HepG2 (cell line): ENCODE results near the gene CHRNA7. TPM values are rescaled to one million over a fixed set of nuclear protein-coding genes. Genes with fewer than 3 reads are reported as not detected.
"Not testable (repeated sequence)": the region's sequence is repeated elsewhere in the genome, so short reads cannot be mapped to it uniquely, and the experiment has no call there.

ENCODE experiments used
- ATAC-seq: fragments of 200-7000 bp; cut with Tn5 transposase; 3 replicates; pipeline ENCODE4 v1.9.1; 2020; ENCODE audit warnings: mild to moderate bottlenecking, moderate library complexity
- BruUV-seq: library from RNA; stranded (reverse); fragments of 400-500 nt; replicated peaks from 2 replicates; lab custom pipeline; 2021; lab: Mats Ljungman, UMichigan
- CTCF ChIA-PET: fragments of 300-600 bp; formaldehyde crosslinking; extraction: SDS; loops from one replicate; lab custom pipeline; 2021; ENCODE audit warnings: low total read pairs, inconsistent platforms, low intra/inter-chr PET ratio; lab: Yijun Ruan, JAX
- POLR2A ChIA-PET: fragments of 350-600 bp; sonication (Branson Sonifier 250); formaldehyde crosslinking; loops from one replicate; lab custom pipeline; 2020; ENCODE audit warnings: antibody characterized with exemption, inconsistent platforms; lab: Yijun Ruan, JAX
- DNase-seq: peaks from one replicate; pipeline ENCODE4 v3.0.0-alpha.2; 2015; ENCODE audit warnings: low spot score
- FAIRE-seq: peaks from 3 replicates; lab custom pipeline; 2011; peaks lifted over from hg19 to GRCh38; lab: Jason Lieb, UNC
- H2AFZ ChIP-seq: one replicate; pipeline ENCODE4 v1.6.1; 2011; ENCODE audit warnings: low read length, inconsistent platforms
- H3K27ac ChIP-seq: fragments of 300-600 bp; 3 replicates; pipeline ENCODE4 v1.8.0; 2011; ENCODE audit warnings: mixed run types, mild to moderate bottlenecking, mixed read lengths, low read length, inconsistent platforms; ENCODE audit not compliant: insufficient read depth; ENCODE audit errors: extremely low read length
- H3K27me3 ChIP-seq, 2 experiments: fragments of 200-600 bp in 1 of 2; 2 replicates in 1 of 2; 3 replicates in 1 of 2; pipeline versions ENCODE4 v1.6.0 to v1.8.0; 2011; ENCODE audit warnings: low read length in 2 of 2, mild to moderate bottlenecking in 2 of 2, moderate library complexity in 2 of 2, inconsistent platforms in 1 of 2; ENCODE audit not compliant: insufficient read depth in 2 of 2, control insufficient read depth in 1 of 2
- H3K36me3 ChIP-seq, 2 experiments: fragments of 200-600 bp in 1 of 2; replicated peaks in 1 of 2; 2 replicates in 1 of 2; 3 replicates in 1 of 2; pipeline versions ENCODE4 v1.5.1 to v1.8.0; 2011; ENCODE audit warnings: low read length in 2 of 2, inconsistent platforms in 1 of 2; ENCODE audit not compliant: insufficient read depth in 2 of 2, control insufficient read depth in 1 of 2
- H3K4me1 ChIP-seq: 2 replicates; pipeline ENCODE4 v1.5.1; 2012; ENCODE audit warnings: low read length, inconsistent platforms; ENCODE audit not compliant: insufficient read depth
- H3K4me2 ChIP-seq: 2 replicates; pipeline ENCODE4 v1.6.0; 2011; ENCODE audit warnings: low read depth, low read length, inconsistent platforms
- H3K4me3 ChIP-seq, 3 experiments: fragments of 200-600 bp in 1 of 3; sonication (generic), shearing (Covaris generic) in 1 of 3; replicated peaks in 1 of 3; 2 replicates each; pipeline ENCODE4 v1.5.1; 2011 to 2016; ENCODE audit warnings: low read length in 3 of 3, inconsistent platforms in 2 of 3, low read depth in 2 of 3, mild to moderate bottlenecking in 2 of 3, control low read depth in 1 of 3, mixed read lengths in 1 of 3; ENCODE audit not compliant: insufficient read depth in 1 of 3
- H3K79me2 ChIP-seq: one replicate; pipeline ENCODE4 v1.6.1; 2011; ENCODE audit warnings: low read length, inconsistent platforms; ENCODE audit not compliant: insufficient read depth
- H3K9ac ChIP-seq: 2 replicates; pipeline ENCODE4 v1.6.0; 2011; ENCODE audit warnings: mild to moderate bottlenecking, low read depth, low read length, inconsistent platforms; ENCODE audit not compliant: insufficient read depth
- H3K9me3 ChIP-seq: 2 replicates; pipeline ENCODE4 v1.5.1; 2012; ENCODE audit warnings: mild to moderate bottlenecking, low read length
- H4K20me1 ChIP-seq: 2 replicates; pipeline ENCODE4 v1.6.0; 2011; ENCODE audit warnings: inconsistent platforms, mild to moderate bottlenecking, low read length, moderate library complexity; ENCODE audit not compliant: insufficient read depth
- WGBS: methylation state at CpG from one replicate; pipeline ENCODE4 v1.1.6; 2017; ENCODE audit warnings: low lambda C conversion rate; 5-methylcytosine and 5-hydroxymethylcytosine counted together
- in situ Hi-C: cut with HindIII; loops from 2 replicates; pipeline ENCODE4 v1.10.0; 2017; ENCODE audit warnings: low pct_unique_long_range_greater_than_20kb; ENCODE audit not compliant: extremely low pct_ligation_motif_present
- intact Hi-C: fragments of 100-400 bp; cut with micrococcal nuclease; formaldehyde crosslinking; loops from one replicate; pipeline ENCODE4 v1.10.0; 2022; ENCODE audit not compliant: unreplicated experiment
- polyA plus RNA-seq, 8 experiments: library from polyadenylated mRNA; depleted of rRNA in 3 of 8; stranded (reverse) in 7 of 8; unstranded in 1 of 8; fragments of >200 nt; fragmentation: Illumina TruSeq in 4 of 8; extraction: Trizol in 4 of 8; gene quantifications; 2 replicates each; pipeline versions ENCODE4 v1.2.1 to v1.2.3, GENCODE V29; 2011 to 2016; ENCODE audit warnings: low read depth in 4 of 8, missing spikeins in 1 of 8, mixed read lengths in 1 of 8; ENCODE audit not compliant: insufficient read depth in 1 of 8
- total RNA-seq, 5 experiments: library from RNA; depleted of rRNA; stranded (reverse); fragments of >200 nt; fragmentation: Illumina TruSeq; extraction: Trizol; gene quantifications; 2 replicates each; pipeline ENCODE4 v1.2.3, GENCODE V29; 2016; ENCODE audit warnings: low read depth in 1 of 5

CHRNA7 gene
- total and polyA plus RNA-seq, 2 of the 13 experiments (the other 11 are each of a cell fraction or from before 2014, with no cell fraction given) = 1.3 to 1.4 TPM

- H3K27ac ChIP-seq, FAIRE-seq, intact Hi-C loops, H3K9ac ChIP-seq, H3K4me2 ChIP-seq, ATAC-seq, H4K20me1 ChIP-seq, H3K36me3 ChIP-seq, H3K9me3 ChIP-seq, CTCF ChIA-PET, H3K4me3 ChIP-seq, H3K79me2 ChIP-seq, BruUV-seq, H3K4me1 ChIP-seq, H2AFZ ChIP-seq, DNase-seq, in situ Hi-C loops, H3K27me3 ChIP-seq, POLR2A ChIA-PET: not testable (repeated sequence)
- WGBS = 95% methylated on average over 4 of the region's 35 CpGs
Measured at GRCh38 chr15:32167913-32168312, 137.6 kb downstream of the CHRNA7 start.

- no CpG with 5 or more reads among the region's 5 CpGs for WGBS
- ATAC-seq, H3K4me3 ChIP-seq, intact Hi-C loops, H3K4me1 ChIP-seq, DNase-seq, H3K9ac ChIP-seq, in situ Hi-C loops, H3K79me2 ChIP-seq, H3K9me3 ChIP-seq, H3K27me3 ChIP-seq, H4K20me1 ChIP-seq, H3K36me3 ChIP-seq, CTCF ChIA-PET, H3K27ac ChIP-seq, H2AFZ ChIP-seq, BruUV-seq, H3K4me2 ChIP-seq, POLR2A ChIA-PET: not testable (repeated sequence)
- FAIRE-seq = peak; percentile 34
Measured at GRCh38 chr15:32180579-32180978, 150.3 kb downstream of the CHRNA7 start.

- H3K27me3 ChIP-seq = not testable (repeated sequence)
Measured at GRCh38 chr15:32193780-32194179, 163.5 kb downstream of the CHRNA7 start.

GRCh38 chr15:32196206-32196605 lies 165.9 kb downstream of the CHRNA7 start:
- in situ Hi-C loops, H3K4me2 ChIP-seq, H2AFZ ChIP-seq, H3K9me3 ChIP-seq, DNase-seq, FAIRE-seq, BruUV-seq, H3K27me3 ChIP-seq, POLR2A ChIA-PET, H3K36me3 ChIP-seq, ATAC-seq, H3K27ac ChIP-seq, intact Hi-C loops, H4K20me1 ChIP-seq, H3K4me1 ChIP-seq, CTCF ChIA-PET, H3K79me2 ChIP-seq, H3K4me3 ChIP-seq, H3K9ac ChIP-seq: not testable (repeated sequence)
- WGBS = no CpG with 5 or more reads among the region's 7 CpGs

More at GRCh38 chr15:32193780-32194179, 163.5 kb downstream of the CHRNA7 start:
- DNase-seq, FAIRE-seq, H3K9me3 ChIP-seq, H3K36me3 ChIP-seq, H3K27ac ChIP-seq, H3K9ac ChIP-seq, H2AFZ ChIP-seq, H3K79me2 ChIP-seq, H4K20me1 ChIP-seq, BruUV-seq, H3K4me1 ChIP-seq, H3K4me3 ChIP-seq, intact Hi-C loops, ATAC-seq, in situ Hi-C loops, CTCF ChIA-PET, H3K4me2 ChIP-seq, POLR2A ChIA-PET: not testable (repeated sequence)
- no CpG with 5 or more reads among the region's 4 CpGs for whole genome bisulfite sequencing
